Measurements from ENCODE around the gene APCDD1.

Gene APCDD1

GRCh38 chr18:10419420-10420103 lies 34.9 kb upstream of the APCDD1 start:
- intact Hi-C loops (cut with micrococcal nuclease), result no loop called here
- Mint-ChIP-seq H3K27ac (no peak overlapping the region), H3K9me3 (peaks cover 8% of the 10 kb centered on the region), H3K36me3 (ENCODE audit: low read depth) (no peaks in the 10 kb centered on the region), H3K4me3 (no peak overlapping the region), H3K4me1 (ENCODE audit: low read depth) (peaks cover 3% of the 10 kb centered on the region), H3K27me3 (peaks cover 12% of the 10 kb centered on the region)

GRCh38 chr18:10420561-10421352 lies 33.7 kb upstream of the APCDD1 start:
- Mint-ChIP-seq H3K27ac (no peak overlapping the region), H3K9me3 (peaks cover 8% of the 10 kb centered on the region), H3K36me3 (ENCODE audit: low read depth) (no peaks in the 10 kb centered on the region), H3K27me3 (peaks cover 18% of the 10 kb centered on the region), H3K4me3 (no peak overlapping the region), H3K4me1 (ENCODE audit: low read depth) (peaks cover 5% of the 10 kb centered on the region)
- intact Hi-C loops (cut with micrococcal nuclease), result no loop called here

GRCh38 chr18:10421859-10422258 lies 32.6 kb upstream of the APCDD1 start:
- no peak overlapping the region for H3K27ac Mint-ChIP-seq
- no peaks in the 10 kb centered on the region for H3K36me3 Mint-ChIP-seq (ENCODE audit: low read depth)
- H3K4me3 Mint-ChIP-seq, result no peak overlapping the region
- peaks cover 5% of the 10 kb centered on the region for H3K4me1 Mint-ChIP-seq (ENCODE audit: low read depth)
- H3K9me3 Mint-ChIP-seq, result peaks cover 8% of the 10 kb centered on the region
- peaks cover 22% of the 10 kb centered on the region for H3K27me3 Mint-ChIP-seq
- intact Hi-C loops (cut with micrococcal nuclease), result no loop called here

- no peak overlapping the region for H3K27ac Mint-ChIP-seq
- H3K4me3 Mint-ChIP-seq, result no peak overlapping the region
- intact Hi-C loops (cut with micrococcal nuclease), result no loop called here
- no peaks in the 10 kb centered on the region for H3K36me3 Mint-ChIP-seq (ENCODE audit: low read depth)
- peaks cover 8% of the 10 kb centered on the region for H3K9me3 Mint-ChIP-seq
- H3K4me1 Mint-ChIP-seq (ENCODE audit: low read depth), result peaks cover 5% of the 10 kb centered on the region
- peaks cover 21% of the 10 kb centered on the region for H3K27me3 Mint-ChIP-seq
Observed at GRCh38 chr18:10422731-10423130, 31.7 kb upstream of the APCDD1 start.

- Mint-ChIP-seq H3K4me1 (ENCODE audit: low read depth) (peaks cover 5% of the 10 kb centered on the region), H3K27ac (no peak overlapping the region), H3K9me3 (peaks cover 8% of the 10 kb centered on the region), H3K27me3 (peaks cover 21% of the 10 kb centered on the region), H3K36me3 (ENCODE audit: low read depth) (no peaks in the 10 kb centered on the region), H3K4me3 (no peak overlapping the region)
- intact Hi-C loops (cut with micrococcal nuclease), result no loop called here
Observed at GRCh38 chr18:10424585-10425307, 29.7 kb upstream of the APCDD1 start.

- Mint-ChIP-seq H3K4me3 (no peak overlapping the region), H3K27me3 (peaks cover 8% of the 10 kb centered on the region), H3K27ac (no peak overlapping the region), H3K9me3 (no peaks in the 10 kb centered on the region), H3K4me1 (ENCODE audit: low read depth) (no peaks in the 10 kb centered on the region), H3K36me3 (ENCODE audit: low read depth) (no peaks in the 10 kb centered on the region)
- intact Hi-C loops (cut with micrococcal nuclease), result no loop called here
Observed at GRCh38 chr18:10430677-10431076, 23.8 kb upstream of the APCDD1 start.

- no peaks in the 10 kb centered on the region for H3K9me3 Mint-ChIP-seq
- H3K4me3 Mint-ChIP-seq, result no peak overlapping the region
- no peaks in the 10 kb centered on the region for H3K36me3 Mint-ChIP-seq (ENCODE audit: low read depth)
- H3K4me1 Mint-ChIP-seq (ENCODE audit: low read depth), result no peaks in the 10 kb centered on the region
- intact Hi-C loops (cut with micrococcal nuclease), result no loop called here
- H3K27ac Mint-ChIP-seq, result no peak overlapping the region
- H3K27me3 Mint-ChIP-seq, result peaks cover 4% of the 10 kb centered on the region
Observed at GRCh38 chr18:10431680-10432079, 22.8 kb upstream of the APCDD1 start.

- Mint-ChIP-seq H3K27me3 (peaks cover 1% of the 10 kb centered on the region), H3K36me3 (ENCODE audit: low read depth) (no peaks in the 10 kb centered on the region), H3K27ac (no peak overlapping the region), H3K4me3 (no peak overlapping the region), H3K9me3 (no peaks in the 10 kb centered on the region), H3K4me1 (ENCODE audit: low read depth) (no peaks in the 10 kb centered on the region)
- intact Hi-C loops (cut with micrococcal nuclease), result no loop called here
Observed at GRCh38 chr18:10432781-10433180, 21.7 kb upstream of the APCDD1 start.

- no peak overlapping the region for H3K27ac Mint-ChIP-seq
- H3K9me3 Mint-ChIP-seq, result no peaks in the 10 kb centered on the region
- intact Hi-C loops (cut with micrococcal nuclease), result no loop called here
- H3K4me3 Mint-ChIP-seq, result no peak overlapping the region
- peaks cover 1% of the 10 kb centered on the region for H3K27me3 Mint-ChIP-seq
- H3K36me3 Mint-ChIP-seq (ENCODE audit: low read depth), result no peaks in the 10 kb centered on the region
- no peaks in the 10 kb centered on the region for H3K4me1 Mint-ChIP-seq (ENCODE audit: low read depth)
Observed at GRCh38 chr18:10436160-10436559, 18.3 kb upstream of the APCDD1 start.

GRCh38 chr18:10437837-10438236 lies 16.6 kb upstream of the APCDD1 start:
- intact Hi-C loops (cut with micrococcal nuclease), result no loop called here
- Mint-ChIP-seq H3K27me3 (no peaks in the 10 kb centered on the region), H3K9me3 (no peaks in the 10 kb centered on the region), H3K27ac (no peak overlapping the region), H3K36me3 (ENCODE audit: low read depth) (no peaks in the 10 kb centered on the region), H3K4me1 (ENCODE audit: low read depth) (no peaks in the 10 kb centered on the region), H3K4me3 (no peak overlapping the region)

- intact Hi-C loops (cut with micrococcal nuclease), result no loop called here
- Mint-ChIP-seq H3K4me3 (no peak overlapping the region), H3K27ac (no peak overlapping the region), H3K4me1 (ENCODE audit: low read depth) (no peaks in the 10 kb centered on the region), H3K36me3 (ENCODE audit: low read depth) (no peaks in the 10 kb centered on the region), H3K9me3 (no peaks in the 10 kb centered on the region), H3K27me3 (peaks cover 8% of the 10 kb centered on the region)
Observed at GRCh38 chr18:10439898-10440297, 14.5 kb upstream of the APCDD1 start.

GRCh38 chr18:10440884-10441283 lies 13.6 kb upstream of the APCDD1 start:
- H3K27me3 Mint-ChIP-seq, result peaks cover 12% of the 10 kb centered on the region
- no peaks in the 10 kb centered on the region for H3K4me1 Mint-ChIP-seq (ENCODE audit: low read depth)
- H3K27ac Mint-ChIP-seq, result no peak overlapping the region
- intact Hi-C loops (cut with micrococcal nuclease), result no loop called here
- H3K4me3 Mint-ChIP-seq, result no peak overlapping the region
- H3K36me3 Mint-ChIP-seq (ENCODE audit: low read depth), result no peaks in the 10 kb centered on the region
- no peaks in the 10 kb centered on the region for H3K9me3 Mint-ChIP-seq

GRCh38 chr18:10441472-10441871 lies 13.0 kb upstream of the APCDD1 start:
- intact Hi-C loops (cut with micrococcal nuclease), result no loop called here
- H3K27me3 Mint-ChIP-seq, result peaks cover 13% of the 10 kb centered on the region
- H3K36me3 Mint-ChIP-seq (ENCODE audit: low read depth), result no peaks in the 10 kb centered on the region

GRCh38 chr18:10442551-10442971 lies 11.9 kb upstream of the APCDD1 start:
- H3K27ac Mint-ChIP-seq, result no peak overlapping the region
- no peaks in the 10 kb centered on the region for H3K9me3 Mint-ChIP-seq
- no peak overlapping the region for H3K4me3 Mint-ChIP-seq
- intact Hi-C loops (cut with micrococcal nuclease), result no loop called here
- no peaks in the 10 kb centered on the region for H3K4me1 Mint-ChIP-seq (ENCODE audit: low read depth)
- peaks cover 18% of the 10 kb centered on the region for H3K27me3 Mint-ChIP-seq
- no peaks in the 10 kb centered on the region for H3K36me3 Mint-ChIP-seq (ENCODE audit: low read depth)

More at GRCh38 chr18:10441472-10441871, 13.0 kb upstream of the APCDD1 start:
- Mint-ChIP-seq H3K9me3 (no peaks in the 10 kb centered on the region), H3K4me1 (ENCODE audit: low read depth) (no peaks in the 10 kb centered on the region), H3K4me3 (no peak overlapping the region), H3K27ac (no peak overlapping the region)

All from dendritic cell treated with granulocyte-macrophage colony-stimulating factor and Interleukin-4, amounts not matched to agents 40 ng/mL and 50 ng/mL, for 4 days (primary cell).